Measurements from ENCODE around the gene DIP2C.
"Not testable (repeated sequence)": the region's sequence is repeated elsewhere in the genome, so short reads cannot be mapped to it uniquely, and the experiment has no call there.

DIP2C gene

DNA sequence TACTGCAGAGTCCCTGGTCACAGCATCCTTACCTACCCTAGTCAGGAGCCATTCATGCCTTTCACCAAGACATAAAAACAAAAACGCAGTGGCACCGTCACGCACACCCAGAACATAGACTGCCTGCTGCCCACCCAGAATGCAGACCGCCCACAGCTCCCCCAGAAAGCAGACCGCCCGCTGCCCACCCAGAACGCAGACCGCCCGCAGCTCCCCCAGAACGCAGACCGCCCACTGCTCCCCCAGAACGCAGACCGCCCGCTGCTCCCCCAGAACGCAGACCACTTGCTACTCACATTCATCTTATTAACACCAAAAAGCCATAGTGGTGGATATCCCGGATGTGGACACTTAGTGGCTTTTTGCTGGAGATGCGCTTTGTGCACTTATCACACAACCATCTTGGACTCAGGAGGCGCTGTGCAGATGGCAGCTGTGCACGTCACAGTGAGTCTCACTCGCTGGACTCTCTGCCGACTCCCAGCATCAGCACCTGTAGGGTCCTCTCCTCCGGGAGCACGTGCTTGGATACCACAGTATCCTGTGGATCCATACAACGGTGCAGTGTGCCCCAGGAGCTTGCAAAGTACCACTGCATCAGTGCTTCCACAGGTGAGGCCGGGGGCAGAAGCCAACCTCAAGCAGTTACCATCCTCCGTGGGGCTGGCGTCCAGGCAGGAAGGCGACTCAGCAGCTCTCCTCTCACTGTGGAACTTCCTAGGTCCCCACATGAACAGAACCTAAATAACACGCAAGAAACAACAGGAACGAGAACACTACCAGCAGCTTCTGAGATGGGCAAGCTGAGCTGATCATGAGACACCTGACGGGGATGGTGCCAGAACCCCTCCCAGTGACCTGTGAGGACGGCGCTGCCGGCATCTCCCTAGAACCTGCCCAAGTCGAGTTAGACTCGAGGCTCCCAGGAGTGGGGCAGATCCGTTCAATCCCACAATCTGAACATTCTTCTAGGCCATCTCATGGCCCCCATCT, 161.0 kb downstream of the DIP2C start:
- no peak for DNase-seq

DNA sequence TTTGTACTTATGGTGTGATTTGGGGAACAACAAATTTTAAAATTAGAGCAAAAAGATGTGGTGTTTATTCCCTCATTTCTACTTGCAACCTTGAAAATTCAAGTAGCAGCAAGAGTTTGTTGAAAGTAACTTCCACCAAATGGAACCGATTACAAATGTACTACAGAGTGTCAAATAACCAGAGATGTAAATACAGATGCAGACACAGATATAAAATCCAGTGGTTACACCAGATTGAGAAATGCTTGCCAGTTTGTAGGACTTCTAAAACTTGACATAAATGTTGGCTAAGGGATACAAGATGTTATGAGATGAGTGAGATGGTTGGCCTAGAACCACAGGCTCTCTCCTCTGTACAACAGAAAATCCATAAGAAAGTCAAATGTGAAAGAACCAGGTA, 162.1 kb downstream of the DIP2C start:
- DNase-seq, result no peak

DNA sequence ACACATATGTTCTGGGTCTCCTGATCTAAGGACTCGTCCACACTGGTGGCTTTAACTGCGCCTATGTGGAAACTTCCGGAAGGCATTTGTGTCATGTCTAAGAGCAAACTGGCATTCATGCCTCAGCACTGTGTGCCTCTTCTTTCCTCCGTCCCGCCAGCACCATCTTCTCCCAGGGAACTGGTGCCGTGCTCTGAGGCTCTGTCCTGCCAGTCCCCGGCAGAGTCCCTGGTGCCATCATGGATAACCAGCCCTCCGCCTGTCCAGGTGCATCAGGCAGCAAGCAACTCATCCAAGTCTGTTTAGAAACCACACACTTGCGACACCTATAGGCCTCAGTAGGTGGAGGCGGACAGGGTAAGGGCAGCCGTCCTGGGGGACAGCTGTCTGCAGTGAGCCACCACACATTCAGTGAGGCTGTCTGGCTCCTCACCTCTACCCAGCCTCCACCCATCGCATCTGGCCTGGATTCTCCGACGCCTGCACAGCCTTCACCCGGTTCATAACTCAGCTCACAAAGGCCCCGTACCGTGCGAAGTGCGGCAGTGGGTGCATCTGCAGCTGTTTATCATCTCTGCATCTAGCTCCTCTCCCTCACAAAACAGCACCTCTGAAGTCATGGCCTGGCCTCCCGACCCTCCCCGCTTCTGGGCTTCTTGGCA, 162.7 kb downstream of the DIP2C start:
- DNase-seq, result no peak

DNA sequence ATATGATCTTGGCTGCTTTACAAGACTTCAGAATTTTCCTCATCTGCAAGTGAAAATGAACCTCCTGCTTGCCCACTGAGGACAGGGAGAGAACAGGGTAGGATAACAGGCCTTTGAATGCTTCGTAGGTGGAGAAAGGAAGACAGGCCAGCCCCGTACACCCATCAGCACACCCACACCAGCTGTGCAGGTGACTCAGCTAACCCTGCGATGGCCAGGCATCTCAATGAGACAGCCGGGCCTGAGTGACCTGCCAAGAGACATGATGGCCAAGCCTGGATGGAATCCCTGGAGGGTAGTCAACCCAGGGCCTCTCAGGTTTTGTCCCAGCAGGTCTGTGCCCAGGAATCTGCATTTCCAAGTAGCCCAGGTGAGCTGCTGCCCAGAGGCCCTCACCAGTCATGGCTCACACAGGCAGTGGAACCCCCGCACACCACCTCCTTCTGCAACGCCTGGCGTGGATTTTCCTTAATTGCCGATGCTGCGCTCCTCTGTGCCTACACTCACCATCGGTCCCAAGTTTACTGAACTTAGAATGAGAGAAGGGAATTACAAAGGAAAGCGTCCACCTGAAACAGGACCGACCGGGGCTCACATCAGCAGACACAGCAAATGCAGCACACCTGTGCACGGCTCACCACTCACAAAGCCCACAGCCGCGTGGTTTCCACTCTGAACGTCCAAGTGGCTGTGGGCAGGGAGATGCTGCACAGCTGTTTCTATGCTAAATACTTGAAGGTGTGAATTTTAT, 163.7 kb downstream of the DIP2C start:
- DNase-seq, result no peak

DNA sequence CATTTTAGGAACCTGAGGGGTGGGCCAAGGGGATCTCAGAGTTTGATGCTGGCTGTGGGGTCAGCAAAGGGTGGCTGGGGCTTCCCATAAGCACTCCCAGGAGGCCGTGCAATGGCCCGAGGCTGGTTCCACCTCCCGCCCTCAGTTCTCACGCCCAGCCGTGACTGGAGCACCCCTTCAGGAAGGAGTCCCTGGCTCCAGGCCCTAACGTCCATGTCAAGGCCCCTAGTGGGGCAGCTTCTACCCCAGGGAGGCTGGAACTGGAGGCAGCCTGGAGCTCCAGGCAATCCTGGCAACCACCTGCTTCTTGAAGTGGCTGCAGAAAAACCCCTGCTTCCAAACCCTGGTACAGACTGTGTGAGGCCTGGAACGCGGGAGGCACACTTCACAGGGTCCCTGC, 165.5 kb downstream of the DIP2C start:
- DNase-seq, result no peak

DNA sequence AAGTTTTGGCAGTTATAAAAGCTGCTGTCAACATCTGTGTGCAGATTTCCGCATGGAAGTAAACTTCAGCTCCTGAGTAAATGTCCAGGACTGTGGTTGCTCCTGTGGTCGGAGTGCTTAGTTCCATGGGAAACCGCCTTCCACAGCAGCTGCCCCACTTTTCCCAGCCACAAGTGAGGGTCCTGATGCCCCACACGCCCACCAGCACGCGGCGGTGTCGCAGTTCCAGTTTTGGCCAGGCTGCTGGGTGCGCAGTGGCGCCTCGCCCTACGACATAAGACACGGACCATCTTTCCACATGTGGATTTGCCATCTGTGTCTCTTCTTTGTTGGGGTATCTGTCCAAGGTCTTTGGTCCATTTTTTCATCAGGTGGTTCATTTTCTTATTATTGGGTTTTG, 167.1 kb downstream of the DIP2C start:
- DNase-seq, result no peak

DNA sequence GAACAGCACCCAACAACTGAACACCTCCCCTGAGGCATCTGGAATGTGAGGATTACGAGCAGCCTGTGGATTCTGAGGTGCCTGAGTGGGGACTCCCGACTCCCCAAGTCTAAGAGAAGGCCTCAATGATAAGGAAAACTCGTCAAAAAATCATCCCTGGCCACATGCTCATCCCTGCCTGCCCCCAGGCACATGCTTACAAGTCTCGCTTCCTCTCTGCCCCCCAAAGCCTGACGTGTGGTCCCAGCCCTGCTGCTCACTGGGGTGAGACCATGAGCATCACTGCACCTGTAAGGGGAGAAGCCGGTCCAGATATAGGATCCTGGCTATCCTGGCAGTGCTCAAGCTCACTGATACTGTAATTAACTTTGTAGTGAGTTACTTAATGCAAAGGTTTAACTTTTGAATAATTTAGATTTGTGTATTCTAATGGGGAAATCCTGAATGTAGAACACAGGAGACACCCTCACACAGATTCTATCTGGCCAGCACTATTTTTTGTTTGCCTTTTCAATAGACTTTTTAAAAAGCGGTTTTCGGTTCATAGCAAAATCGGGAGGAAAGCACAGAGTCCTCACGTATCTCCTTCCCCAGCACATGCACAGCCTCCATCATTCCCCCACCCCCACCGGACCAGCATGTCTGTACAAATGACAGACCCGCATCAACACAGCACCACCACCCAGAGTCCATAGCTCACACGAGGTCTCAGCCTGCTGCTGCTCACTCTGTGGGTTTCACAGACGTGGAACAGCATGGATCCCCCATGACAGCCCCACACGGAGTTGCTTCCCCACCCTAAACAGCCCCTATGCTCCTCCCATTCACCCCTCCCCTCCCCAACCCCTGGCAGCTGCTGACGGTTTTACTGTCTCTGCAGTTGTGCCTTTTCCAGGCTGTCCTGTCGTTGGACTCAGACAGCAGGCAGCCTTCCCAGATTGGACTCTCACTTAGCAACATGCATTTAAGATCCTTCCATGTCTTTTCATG, 167.9 kb downstream of the DIP2C start:
- no peak for DNase-seq

DNA sequence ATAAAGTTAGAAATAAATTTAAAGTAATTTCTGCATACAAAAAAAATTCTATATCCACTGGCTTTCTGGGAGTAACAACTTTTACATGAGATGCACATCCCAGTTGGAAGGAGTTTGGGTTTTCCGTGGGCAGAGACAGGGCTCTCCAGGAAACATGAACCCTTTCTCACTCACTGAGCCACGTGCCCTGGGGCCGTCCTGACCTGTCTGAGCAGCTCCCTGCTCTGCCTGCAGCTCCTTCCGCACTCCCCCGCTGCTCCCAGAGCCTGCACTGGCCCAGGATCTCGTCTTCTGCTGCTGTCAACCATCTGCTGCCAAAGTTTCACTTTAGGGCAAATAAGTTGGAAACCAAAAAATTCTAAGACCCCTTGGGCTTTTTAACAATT, 169.1 kb downstream of the DIP2C start:
- DNase-seq, result peak; percentile 12

DNA sequence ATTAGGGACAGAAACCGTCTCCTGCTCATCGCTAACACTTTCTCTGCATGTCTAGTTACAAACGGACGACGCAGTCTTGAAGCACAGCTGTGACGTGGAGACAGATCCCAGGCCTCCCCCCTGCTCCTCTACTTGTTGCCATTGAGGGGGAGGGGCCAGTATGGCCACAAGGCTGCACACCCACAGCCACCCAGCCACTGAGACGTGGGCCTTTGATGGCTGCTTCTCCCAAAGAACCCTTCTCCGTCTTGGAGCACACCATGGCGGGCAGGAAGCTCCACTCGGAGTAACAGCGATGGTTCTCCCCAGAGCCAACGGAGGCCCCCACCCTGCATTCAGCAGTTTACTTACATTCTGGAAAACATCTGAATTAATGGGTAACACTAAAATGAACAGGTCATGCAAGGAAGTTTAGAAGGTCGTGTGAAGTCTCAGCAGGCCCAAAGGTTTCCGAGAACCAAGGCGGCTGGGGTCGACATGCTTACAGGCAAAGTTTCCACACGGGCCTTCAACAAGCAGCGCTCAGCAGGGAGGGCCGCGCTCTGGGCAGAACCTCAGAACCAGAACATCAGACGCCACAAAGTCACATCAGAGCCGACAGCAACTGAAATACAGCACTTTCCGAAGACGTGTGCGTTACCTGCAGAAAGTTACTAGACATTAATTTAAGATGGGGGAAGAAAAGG, 169.6 kb downstream of the DIP2C start:
- DNase-seq, result no peak

DNA sequence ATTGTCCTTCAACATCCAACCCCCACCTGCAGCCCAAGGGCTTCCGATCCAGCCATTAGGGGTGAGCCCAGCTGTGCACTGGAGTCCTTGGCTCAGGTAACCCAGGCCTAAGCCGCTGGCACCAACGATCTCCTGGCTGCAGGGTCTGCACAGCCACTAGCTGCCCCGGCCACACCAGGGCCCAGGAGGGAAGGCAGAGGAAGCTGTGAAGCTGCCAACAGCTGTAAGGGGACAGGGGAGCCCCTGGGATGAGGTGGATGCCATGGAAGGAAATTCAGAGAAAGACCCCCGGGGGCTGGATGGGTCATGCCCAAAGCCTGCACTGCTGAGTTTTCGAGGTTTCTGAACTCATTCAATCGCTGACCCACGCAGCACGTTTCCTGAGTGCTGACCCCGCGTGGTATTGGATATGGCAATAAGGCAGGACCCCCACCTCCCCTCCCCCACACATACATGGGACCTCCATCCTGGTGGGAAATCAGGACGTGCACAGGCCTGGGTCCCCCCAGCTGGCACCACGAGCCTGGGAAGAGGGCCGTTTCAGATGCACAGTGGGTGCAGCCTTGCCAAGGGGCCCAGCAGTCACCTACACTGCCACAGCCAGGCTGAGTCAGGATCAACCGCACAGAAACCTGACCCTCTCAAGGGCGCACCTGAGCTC, 170.3 kb downstream of the DIP2C start:
- DNase-seq, result no peak

DNA sequence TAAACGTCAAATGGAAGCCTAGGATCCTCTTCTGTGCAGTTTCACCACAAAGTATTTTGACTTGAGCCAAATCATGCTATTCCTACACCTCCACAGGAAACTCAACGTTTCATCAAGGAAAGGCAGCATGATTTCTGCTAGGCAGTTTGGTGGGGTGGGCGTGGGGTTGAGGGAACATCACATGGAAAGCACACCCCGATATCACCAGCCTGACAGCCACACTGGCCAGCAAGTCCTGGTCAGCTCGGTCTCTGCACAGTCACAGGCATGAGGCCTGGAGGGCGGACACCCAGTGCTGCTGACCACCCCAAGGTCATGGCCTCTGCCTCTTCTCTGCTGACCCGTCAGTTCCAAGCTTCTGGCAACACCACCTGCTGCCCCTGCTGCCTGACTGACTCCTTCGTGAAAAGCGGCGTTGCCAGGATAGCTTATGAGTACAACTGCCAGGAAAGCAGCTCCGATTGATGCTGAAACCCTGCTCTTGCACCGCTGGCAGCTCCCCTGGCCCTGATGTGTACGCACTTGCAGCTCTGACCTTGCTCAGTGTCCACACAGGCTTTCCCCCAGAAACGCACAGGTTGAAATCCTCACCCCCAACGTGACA, 171.5 kb downstream of the DIP2C start:
- DNase-seq, result no peak

DNA sequence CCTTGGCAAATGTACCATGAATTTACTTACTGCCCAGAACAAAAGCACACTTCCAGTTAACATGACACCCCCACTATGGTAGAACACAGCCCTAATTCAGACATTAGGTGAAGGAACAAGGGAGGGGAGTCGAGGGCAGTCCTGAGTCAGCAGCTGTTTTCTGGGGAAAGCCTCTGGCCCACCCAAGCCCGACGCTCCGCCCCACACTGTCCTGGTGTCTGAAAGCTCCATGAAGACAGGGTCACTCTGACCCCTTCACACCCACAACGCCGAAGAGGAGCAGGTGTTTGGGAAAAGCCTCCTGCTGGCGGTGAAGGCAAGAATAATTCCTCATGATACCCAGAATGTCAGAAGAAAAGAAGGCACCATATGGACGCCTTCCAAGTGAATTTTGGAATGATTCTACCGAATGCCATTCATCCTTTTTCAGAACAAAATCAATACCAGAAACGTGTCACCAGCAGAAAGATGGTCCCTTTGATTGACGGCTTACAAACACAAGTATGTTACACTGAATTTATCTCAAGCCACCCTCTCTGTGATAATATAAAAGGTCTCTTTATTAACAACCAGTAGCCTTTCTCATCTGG, 172.1 kb downstream of the DIP2C start:
- DNase-seq, result no peak

DNA sequence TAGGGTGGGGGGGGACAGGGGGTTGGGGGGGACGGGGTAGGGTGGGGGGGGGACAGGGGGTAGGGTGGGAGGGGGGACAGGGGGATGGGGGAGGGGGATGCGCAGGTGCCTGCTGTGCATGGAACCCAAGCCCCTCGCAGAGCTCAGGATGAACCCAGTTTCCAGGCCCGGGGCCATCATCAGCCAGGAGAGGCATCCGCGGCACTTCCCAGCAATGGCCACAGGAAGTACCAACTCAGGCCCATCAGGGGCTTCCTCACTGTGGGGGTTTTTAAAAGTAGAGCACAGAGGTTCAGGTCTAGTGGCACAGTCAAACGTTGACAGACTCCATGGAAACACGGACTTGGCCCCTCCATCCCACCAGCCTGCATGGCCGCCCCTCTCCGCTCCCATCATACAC, 172.7 kb downstream of the DIP2C start:
- DNase-seq, result no peak

DNA sequence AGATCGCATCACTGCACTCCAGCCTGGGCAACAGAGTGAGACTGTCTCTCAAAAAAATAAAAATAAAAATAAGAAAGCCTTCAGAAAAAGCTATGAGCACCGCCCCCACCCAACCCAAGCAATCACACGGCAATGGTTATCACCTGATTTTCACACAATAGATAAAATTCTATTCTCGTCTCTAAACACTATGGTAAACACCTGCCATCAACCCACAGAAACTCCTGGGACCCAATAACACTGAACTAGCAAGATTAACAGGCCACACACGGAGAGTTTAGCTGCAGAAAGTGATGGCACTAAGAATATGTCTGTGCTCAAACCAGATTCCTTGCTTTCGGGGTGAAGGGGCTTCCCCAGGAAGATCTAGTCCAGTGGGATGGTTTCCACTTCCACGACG, 173.8 kb downstream of the DIP2C start:
- DNase-seq, result no peak

DNA sequence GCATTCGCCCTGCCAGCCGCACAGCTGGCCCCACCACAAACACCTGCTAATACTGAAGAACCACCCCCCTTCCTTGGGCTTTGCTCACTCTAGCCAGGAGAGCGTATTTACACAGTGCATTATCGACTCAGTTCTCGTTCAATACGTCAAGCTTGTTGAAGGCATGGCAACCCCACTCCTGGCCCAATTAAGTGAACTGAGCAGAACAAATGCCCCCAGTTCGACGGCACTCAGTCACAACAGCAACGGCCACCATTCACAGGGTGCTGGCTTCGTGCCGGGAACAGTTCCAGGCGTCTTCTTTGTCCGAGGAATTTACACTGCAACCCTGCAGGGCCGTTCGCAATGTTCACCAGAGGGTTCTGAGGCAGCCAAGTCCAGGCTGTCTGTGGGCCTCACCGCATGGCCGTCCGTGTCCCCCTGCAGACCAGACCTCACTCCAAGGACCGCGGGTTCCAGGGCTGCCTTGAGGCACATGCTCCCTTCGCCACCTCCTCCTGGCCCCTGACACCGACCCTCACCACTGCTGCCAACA, 175.3 kb downstream of the DIP2C start:
- DNase-seq, result no peak

DNA sequence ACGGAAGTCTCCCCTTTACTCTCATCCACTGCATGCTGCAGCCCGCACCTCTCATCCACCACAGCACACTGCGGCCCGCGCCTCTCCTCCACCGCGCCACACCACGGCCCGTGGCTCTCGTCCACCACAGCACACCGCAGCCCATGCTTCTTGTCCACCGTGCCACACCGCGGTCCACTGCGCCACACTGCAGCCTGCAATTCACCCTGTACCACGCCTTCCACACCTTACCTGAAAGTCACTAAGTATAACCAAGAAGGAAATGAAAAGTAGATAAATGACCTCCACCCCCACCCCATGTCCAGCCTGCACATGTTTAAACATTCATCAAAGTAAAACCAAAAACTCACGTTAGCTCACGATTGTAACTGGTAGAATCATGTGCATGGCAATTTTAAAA, 176.1 kb downstream of the DIP2C start:
- no peak for DNase-seq

DNA sequence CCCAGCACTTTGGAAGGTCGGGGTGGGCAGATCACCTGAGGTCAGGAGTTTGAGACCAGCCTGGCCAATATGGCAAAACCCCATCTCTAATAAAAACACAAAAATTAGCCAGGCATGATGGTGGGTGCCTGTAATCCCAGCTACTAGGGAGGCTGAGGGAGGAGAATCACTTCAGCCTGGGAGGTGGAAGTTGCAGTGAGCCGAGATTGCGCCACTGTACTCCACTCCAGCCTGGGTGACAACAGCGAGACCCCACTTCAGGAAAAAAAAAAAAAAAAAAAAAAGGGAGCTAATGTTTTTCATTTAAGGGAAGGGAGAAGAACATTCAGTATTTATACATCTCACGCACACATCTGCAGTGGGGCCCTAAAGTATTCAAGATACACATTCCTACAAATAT, 176.8 kb downstream of the DIP2C start:
- not testable (repeated sequence) for DNase-seq

DNA sequence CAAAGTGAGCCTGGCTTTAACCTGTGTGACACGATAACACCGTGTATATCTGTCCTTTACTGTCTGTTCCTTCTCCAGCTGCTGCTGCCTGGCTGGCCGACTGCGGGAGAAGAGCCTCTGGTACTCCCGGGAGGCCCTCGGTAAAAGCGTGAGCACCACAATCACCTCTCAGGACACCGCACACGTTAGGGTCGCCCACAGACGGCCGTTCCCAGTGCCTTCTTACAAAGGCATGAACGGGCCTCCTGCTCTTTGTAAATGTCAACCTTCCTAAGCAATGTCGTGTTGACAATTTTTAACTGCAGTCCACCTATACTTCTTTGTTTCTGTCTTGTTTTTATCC, 177.6 kb downstream of the DIP2C start:
- DNase-seq, result no peak

DNA sequence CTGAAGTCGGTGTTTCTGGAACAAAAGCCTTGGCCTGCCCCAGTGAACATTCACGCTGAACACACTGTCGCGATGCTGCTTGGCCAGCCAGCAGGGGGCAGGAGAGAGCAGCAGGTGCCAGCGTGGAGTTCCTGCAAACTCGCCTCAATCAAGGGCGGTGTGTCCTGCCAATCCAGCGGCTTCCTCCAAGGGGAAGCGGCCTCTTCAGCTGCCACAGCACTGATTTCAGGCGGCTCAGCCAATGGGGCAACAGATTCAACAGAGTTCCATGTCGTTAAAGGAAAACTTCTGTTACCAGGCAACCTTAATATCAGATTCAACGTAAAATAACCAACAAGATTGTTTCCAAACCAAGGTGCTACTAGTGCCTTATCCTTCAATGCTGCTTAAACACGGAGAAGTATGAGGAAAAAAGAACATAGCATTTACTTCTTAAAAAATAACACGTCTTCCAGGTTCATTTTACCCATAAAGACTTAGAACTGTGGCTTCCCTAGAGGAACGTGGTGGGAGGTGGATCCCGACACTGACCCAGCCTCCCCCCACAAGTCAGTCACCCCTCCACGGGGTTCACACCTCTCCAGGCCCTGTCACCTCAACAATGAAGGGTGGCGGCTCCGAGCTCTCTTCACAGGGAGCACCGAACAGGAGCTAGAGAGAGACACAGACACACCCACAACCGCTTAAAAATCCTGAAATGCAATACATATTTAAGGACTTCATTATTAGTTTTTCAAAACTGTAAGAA, 178.2 kb downstream of the DIP2C start:
- DNase-seq, result peak; percentile 61

Data from NCI-H226 (cell line).